H9 (cell line): ENCODE measurements around the gene LIX1. TPM values are rescaled to one million over a fixed set of nuclear protein-coding genes. Genes with fewer than 3 reads are reported as not detected.

Experiments
- DNase-seq: peaks from one replicate; pipeline ENCODE4 v3.0.0-alpha.2; 2017
- H2AFZ ChIP-seq: one replicate; pipeline ENCODE4 v1.6.1; 2013; ENCODE audit warnings: mild to moderate bottlenecking, low read length, control low read depth, moderate library complexity
- H2AK5ac ChIP-seq: 2 replicates; pipeline ENCODE4 v1.6.1; 2013; ENCODE audit warnings: low read length, control low read depth, mixed read lengths; ENCODE audit not compliant: insufficient read length
- H2BK120ac ChIP-seq: one replicate; pipeline ENCODE4 v1.6.1; 2013; ENCODE audit warnings: low read depth, mild to moderate bottlenecking, low read length, control low read depth, inconsistent platforms; ENCODE audit not compliant: poor library complexity, severe bottlenecking
- H2BK12ac ChIP-seq: 2 replicates; pipeline ENCODE4 v1.6.1; 2013; ENCODE audit warnings: low read length, control low read depth, mixed read lengths, low read depth; ENCODE audit not compliant: insufficient read length
- H2BK15ac ChIP-seq: 2 replicates; pipeline ENCODE4 v1.6.1; 2013; ENCODE audit warnings: low read depth, low read length, control low read depth
- H2BK20ac ChIP-seq: one replicate; pipeline ENCODE4 v1.6.1; 2013; ENCODE audit warnings: low read depth, mild to moderate bottlenecking, low read length, control low read depth, inconsistent platforms; ENCODE audit not compliant: poor library complexity, severe bottlenecking
- H2BK5ac ChIP-seq: 2 replicates; pipeline ENCODE4 v1.6.1; 2013; ENCODE audit warnings: low read length, control low read depth, mixed read lengths; ENCODE audit not compliant: insufficient read length
- H3K14ac ChIP-seq: 2 replicates; pipeline ENCODE4 v1.6.1; 2013; ENCODE audit warnings: low read length, control low read depth; ENCODE audit not compliant: insufficient read depth
- H3K18ac ChIP-seq: 2 replicates; pipeline ENCODE4 v1.6.1; 2013; ENCODE audit warnings: low read depth, mild to moderate bottlenecking, mixed read lengths, low read length, control low read depth; ENCODE audit not compliant: insufficient read length
- H3K23ac ChIP-seq: 2 replicates; pipeline ENCODE4 v1.6.1; 2013; ENCODE audit warnings: low read length, control low read depth, mixed read lengths, low read depth; ENCODE audit not compliant: insufficient read length
- H3K23me2 ChIP-seq: 2 replicates; pipeline ENCODE4 v1.6.1; 2013; ENCODE audit warnings: low read depth, mild to moderate bottlenecking, mixed read lengths, low read length, control low read depth; ENCODE audit not compliant: insufficient read length, poor library complexity, severe bottlenecking
- H3K27ac ChIP-seq: 2 replicates; pipeline ENCODE4 v1.5.1; 2013; ENCODE audit warnings: low read length, control low read depth, mixed read lengths, low read depth; ENCODE audit not compliant: insufficient read length
- H3K27me3 ChIP-seq: 2 replicates; pipeline ENCODE4 v1.6.1; 2013; ENCODE audit warnings: low read length, control low read depth, inconsistent platforms; ENCODE audit not compliant: insufficient read depth
- H3K4ac ChIP-seq: 2 replicates; pipeline ENCODE4 v1.6.1; 2013; ENCODE audit warnings: low read depth, mild to moderate bottlenecking, control low read depth, inconsistent platforms, low read length, moderate library complexity
- H3K4me1 ChIP-seq: 2 replicates; pipeline ENCODE4 v1.6.1; 2013; ENCODE audit warnings: low read length, control low read depth, inconsistent platforms; ENCODE audit not compliant: insufficient read depth
- H3K4me2 ChIP-seq: 2 replicates; pipeline ENCODE4 v1.6.1; 2013; ENCODE audit warnings: low read length, control low read depth, mixed read lengths; ENCODE audit not compliant: insufficient read length, insufficient read depth
- H3K56ac ChIP-seq: 2 replicates; pipeline ENCODE4 v1.6.1; 2013; ENCODE audit warnings: low read depth, mild to moderate bottlenecking, mixed read lengths, low read length, control low read depth; ENCODE audit not compliant: insufficient read length
- H3K79me1 ChIP-seq: 2 replicates; pipeline ENCODE4 v1.6.1; 2013; ENCODE audit warnings: low read depth, mild to moderate bottlenecking, moderate library complexity, low read length, control low read depth, inconsistent platforms; ENCODE audit not compliant: insufficient read depth, poor library complexity, severe bottlenecking
- H3K79me2 ChIP-seq: 2 replicates; pipeline ENCODE4 v1.6.1; 2013; ENCODE audit warnings: low read length, control low read depth, inconsistent platforms; ENCODE audit not compliant: insufficient read depth
- H3K9ac ChIP-seq: 2 replicates; pipeline ENCODE4 v1.6.1; 2013; ENCODE audit warnings: low read length, control low read depth, mixed read lengths; ENCODE audit not compliant: insufficient read length; ENCODE audit errors: extremely low read depth
- H3K9me3 ChIP-seq: one replicate; pipeline ENCODE4 v1.6.1; 2013; ENCODE audit warnings: low read depth, low read length, inconsistent platforms; ENCODE audit not compliant: control insufficient read depth
- H3T11ph ChIP-seq: one replicate; pipeline ENCODE4 v1.6.1; 2013; ENCODE audit warnings: mild to moderate bottlenecking, low read length, control low read depth, inconsistent platforms
- H4K20me1 ChIP-seq: one replicate; pipeline ENCODE4 v1.6.1; 2013; ENCODE audit not compliant: control insufficient read depth, insufficient read length, insufficient read depth
- H4K5ac ChIP-seq: 2 replicates; pipeline ENCODE4 v1.6.1; 2013; ENCODE audit warnings: low read depth, mild to moderate bottlenecking, mixed read lengths, low read length, control low read depth; ENCODE audit not compliant: insufficient read length
- H4K8ac ChIP-seq: replicated peaks from 2 replicates; pipeline ENCODE4 v1.6.1; 2013; ENCODE audit warnings: low read length, control low read depth, mixed read lengths, low read depth; ENCODE audit not compliant: insufficient read length
- H4K91ac ChIP-seq: 2 replicates; pipeline ENCODE4 v1.6.1; 2013; ENCODE audit warnings: low read depth, mild to moderate bottlenecking, moderate library complexity, mixed read lengths, low read length, control low read depth; ENCODE audit not compliant: insufficient read length
- H3K27ac Mint-ChIP-seq, 3 experiments: 2 replicates in 2 of 3; 3 replicates in 1 of 3; pipeline ENCODE4 v1.8.0; 2020 to 2021; ENCODE audit warnings: mixed read lengths in 3 of 3, mild to moderate bottlenecking in 1 of 3, moderate library complexity in 1 of 3
- H3K27me3 Mint-ChIP-seq: 2 replicates; pipeline ENCODE4 v1.8.0; 2021; ENCODE audit warnings: low read depth, mild to moderate bottlenecking, moderate library complexity, mixed read lengths
- H3K36me3 Mint-ChIP-seq, 3 experiments: 2 replicates in 2 of 3; 3 replicates in 1 of 3; pipeline ENCODE4 v1.8.0; 2020 to 2021; ENCODE audit warnings: low read depth in 3 of 3, mixed read lengths in 3 of 3; ENCODE audit not compliant: insufficient read depth in 1 of 3
- H3K4me1 Mint-ChIP-seq, 2 experiments: 2 replicates each; pipeline ENCODE4 v1.8.0; 2020; ENCODE audit warnings: mixed read lengths in 2 of 2
- H3K4me3 Mint-ChIP-seq, 2 experiments: 2 replicates in 1 of 2; 3 replicates in 1 of 2; pipeline ENCODE4 v1.8.0; 2020 to 2021; ENCODE audit warnings: mild to moderate bottlenecking in 2 of 2, mixed read lengths in 2 of 2, moderate library complexity in 1 of 2
- H3K9me3 Mint-ChIP-seq, 2 experiments: 2 replicates in 1 of 2; 3 replicates in 1 of 2; pipeline ENCODE4 v1.8.0; 2020; ENCODE audit warnings: mild to moderate bottlenecking in 2 of 2, mixed read lengths in 2 of 2, moderate library complexity in 1 of 2
- WGBS: extraction: QIAGEN DNeasy Blood & Tissue Kit; methylation state at CpG from one replicate; pipeline ENCODE4 v1.1.7; 2013; ENCODE audit warnings: missing lambda C conversion rate, low lambda C conversion rate, mixed read lengths; ENCODE audit not compliant: insufficient read length; ENCODE audit errors: extremely low coverage; 5-methylcytosine and 5-hydroxymethylcytosine counted together
- total RNA-seq: library from RNA; stranded (reverse); gene quantifications from 2 replicates; pipeline ENCODE4 v1.2.1, GENCODE V29; 2021
- TF ChIP-seq, protein P1 (sequence below): fragments of 200-600 bp; sonication (generic); conservative IDR thresholded peaks from 3 replicates; pipeline ENCODE4 v1.8.0; 2021; ENCODE audit warnings: antibody characterized with exemption, mild to moderate bottlenecking

The LIX1 gene
- total RNA-seq, 1 experiment from 2014 or later: 0.13 TPM

DNA sequence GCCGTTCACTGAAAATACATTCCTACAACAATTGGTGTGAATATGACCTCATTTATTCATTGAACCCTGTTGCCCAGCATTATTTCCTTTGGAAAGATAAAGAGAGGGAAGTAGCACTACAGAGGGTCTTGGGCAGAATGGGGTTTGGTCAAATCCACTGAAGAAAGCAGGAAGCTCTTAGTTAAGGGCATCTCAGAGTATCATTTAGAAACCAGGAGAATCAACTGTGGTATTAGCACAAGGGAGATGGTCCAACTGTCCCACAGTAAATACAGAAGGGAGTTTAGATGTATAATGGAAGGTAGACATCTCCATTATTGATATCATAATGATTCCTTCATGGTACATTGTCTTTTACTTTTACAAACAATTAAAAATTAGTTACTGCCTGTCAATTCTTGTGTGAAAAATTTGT is 47.1 kb downstream of the LIX1 start:
- Histone ChIP-seq H3K23me2 (no peaks in the 10 kb centered on the region), H3K79me1 (no peaks in the 10 kb centered on the region)

More for the DNA sequence above, 47.1 kb downstream of the LIX1 start:
- Histone ChIP-seq H4K8ac (no peak overlapping the region), H2BK12ac (no peak overlapping the region), H3K18ac (no peak overlapping the region), H3K9ac (no peak overlapping the region), H3K27ac (no peak overlapping the region), H3T11ph (no peak overlapping the region), H3K4me1 (peaks cover 4% of the 10 kb centered on the region; the same call in 1 of the 2 replicates), H2BK15ac (no peak overlapping the region), H3K56ac (no peak overlapping the region), H4K91ac (no peak overlapping the region), H4K20me1 (no peaks in the 10 kb centered on the region), H3K9me3 (no peaks in the 10 kb centered on the region), H2BK120ac (no peak overlapping the region), H3K23ac (no peak overlapping the region), H3K4me2 (no peak overlapping the region), H2AFZ (no peak overlapping the region), H3K27me3 (no peaks in the 10 kb centered on the region), H4K5ac (no peak overlapping the region), H3K14ac (no peak overlapping the region), H2BK5ac (no peak overlapping the region), H3K4ac (no peak overlapping the region), H2BK20ac (no peak overlapping the region), H2AK5ac (no peak overlapping the region), H3K79me2 (no peaks in the 10 kb centered on the region)
- no peak for DNase-seq
- peaks cover 0 to 4% (median 0%) of the 10 kb centered on the region in 3 experiments; a peak in 1 of 7 replicates for H3K36me3 Mint-ChIP-seq
- TF ChIP-seq, protein P1, sequence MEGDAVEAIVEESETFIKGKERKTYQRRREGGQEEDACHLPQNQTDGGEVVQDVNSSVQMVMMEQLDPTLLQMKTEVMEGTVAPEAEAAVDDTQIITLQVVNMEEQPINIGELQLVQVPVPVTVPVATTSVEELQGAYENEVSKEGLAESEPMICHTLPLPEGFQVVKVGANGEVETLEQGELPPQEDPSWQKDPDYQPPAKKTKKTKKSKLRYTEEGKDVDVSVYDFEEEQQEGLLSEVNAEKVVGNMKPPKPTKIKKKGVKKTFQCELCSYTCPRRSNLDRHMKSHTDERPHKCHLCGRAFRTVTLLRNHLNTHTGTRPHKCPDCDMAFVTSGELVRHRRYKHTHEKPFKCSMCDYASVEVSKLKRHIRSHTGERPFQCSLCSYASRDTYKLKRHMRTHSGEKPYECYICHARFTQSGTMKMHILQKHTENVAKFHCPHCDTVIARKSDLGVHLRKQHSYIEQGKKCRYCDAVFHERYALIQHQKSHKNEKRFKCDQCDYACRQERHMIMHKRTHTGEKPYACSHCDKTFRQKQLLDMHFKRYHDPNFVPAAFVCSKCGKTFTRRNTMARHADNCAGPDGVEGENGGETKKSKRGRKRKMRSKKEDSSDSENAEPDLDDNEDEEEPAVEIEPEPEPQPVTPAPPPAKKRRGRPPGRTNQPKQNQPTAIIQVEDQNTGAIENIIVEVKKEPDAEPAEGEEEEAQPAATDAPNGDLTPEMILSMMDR: no peak
- H3K4me3 Mint-ChIP-seq: no peak overlapping the region
- H3K27ac Mint-ChIP-seq: no peak overlapping the region; a peak in 1 of 7 replicates
- H3K4me1 Mint-ChIP-seq: peaks cover 21 to 26% of the 10 kb centered on the region in 2 experiments
- no peaks in the 10 kb centered on the region for H3K27me3 Mint-ChIP-seq
- H3K9me3 Mint-ChIP-seq: no peaks in the 10 kb centered on the region
- no CpG with 5 or more reads among the region's 1 CpG for WGBS
